Measurements from ENCODE around the gene SRM. TPM values are rescaled to one million over a fixed set of nuclear protein-coding genes. Genes with fewer than 3 reads are reported as not detected.
A peak's percentile ranks its signal among the peaks of the same experiment; 100 is the strongest.

SRM gene
- total RNA-seq, 4 donors from 2014 or later = 24.4 to 38.8 (median 31.6) TPM

GRCh38 chr1:11072216-11072917 is 12.5 kb upstream of the SRM start:
- WGBS, 2 donors = 84 to 88% methylated on average over 13 of the region's 13 CpGs
- no peak for TF ChIP-seq POLR2A (IDR thresholded peaks at IDR 0.05)
- no peak for TF ChIP-seq CTCF (IDR thresholded peaks at IDR 0.05)
- no peak overlapping the region for H3K4me3 ChIP-seq (ENCODE audit: low read depth, poor library complexity, severe bottlenecking)
- peak in 1 of 2 donors; percentile 68 for DNase-seq (ENCODE audit: low spot score in 2 of 2)
- intact Hi-C loops (cut with DNase I; ENCODE audit: low total_unique reads) = no loop called here

GRCh38 chr1:11071463-11072215 is 11.8 kb upstream of the SRM start:
- WGBS, 2 donors = 77 to 80% methylated on average over 15 of the region's 15 CpGs
- H3K4me3 ChIP-seq (ENCODE audit: low read depth, poor library complexity, severe bottlenecking) = no peak overlapping the region
- peak in 1 of 2 donors; percentile 61 for DNase-seq (ENCODE audit: low spot score in 2 of 2)
- TF ChIP-seq POLR2A (IDR thresholded peaks at IDR 0.05) (no peak), CTCF (IDR thresholded peaks at IDR 0.05) (no peak)
- intact Hi-C loops (cut with DNase I; ENCODE audit: low total_unique reads) = no loop called here

GRCh38 chr1:11070876-11071275 is 11.1 kb upstream of the SRM start:
- WGBS, 2 donors = 87% methylated on average over 11 of the region's 11 CpGs
- intact Hi-C loops (cut with DNase I; ENCODE audit: low total_unique reads) = no loop called here
- H3K4me3 ChIP-seq (ENCODE audit: low read depth, poor library complexity, severe bottlenecking) = no peak overlapping the region
- TF ChIP-seq CTCF (IDR thresholded peaks at IDR 0.05) (no peak), POLR2A (IDR thresholded peaks at IDR 0.05) (no peak)
- peak in 1 of 2 donors; percentile 64 for DNase-seq (ENCODE audit: low spot score in 2 of 2)

- WGBS, 2 donors = 86 to 87% methylated on average over 17 of the region's 17 CpGs
- TF ChIP-seq POLR2A (IDR thresholded peaks at IDR 0.05) = no peak
- no peak for TF ChIP-seq CTCF (IDR thresholded peaks at IDR 0.05)
- intact Hi-C loops (cut with DNase I; ENCODE audit: low total_unique reads) = no loop called here
- no peak overlapping the region for H3K4me3 ChIP-seq (ENCODE audit: low read depth, poor library complexity, severe bottlenecking)
- DNase-seq (ENCODE audit: low spot score in 2 of 2) = peak in 1 of 2 donors; percentile 53
Observed at GRCh38 chr1:11068600-11069473, 9.0 kb upstream of the SRM start.

GRCh38 chr1:11067716-11068599 is 8.1 kb upstream of the SRM start:
- TF ChIP-seq CTCF (IDR thresholded peaks at IDR 0.05) (no peak), POLR2A (IDR thresholded peaks at IDR 0.05) (no peak)
- H3K4me3 ChIP-seq (ENCODE audit: low read depth, poor library complexity, severe bottlenecking) = no peak overlapping the region
- WGBS, 2 donors = 77 to 85% methylated on average over 18 of the region's 18 CpGs
- intact Hi-C loops (cut with DNase I; ENCODE audit: low total_unique reads) = no loop called here
- peak in 1 of 2 donors; percentile 81 for DNase-seq (ENCODE audit: low spot score in 2 of 2)
